Stimulated activated CD8-positive, alpha-beta memory T cell treated with anti-CD3 and anti-CD28 coated beads, Interleukin-4, amount 100 ng/mL, for 24 hours (primary cell): ENCODE measurements around the gene PYGM.
"Not testable (repeated sequence)": the region's sequence is repeated elsewhere in the genome, so short reads cannot be mapped to it uniquely, and the experiment has no call there.

ENCODE experiments used
- DNase-seq: peaks from one replicate; pipeline ENCODE4 v3.0.0-alpha.2; 2020; ENCODE audit warnings: low read depth

The PYGM gene

DNA sequence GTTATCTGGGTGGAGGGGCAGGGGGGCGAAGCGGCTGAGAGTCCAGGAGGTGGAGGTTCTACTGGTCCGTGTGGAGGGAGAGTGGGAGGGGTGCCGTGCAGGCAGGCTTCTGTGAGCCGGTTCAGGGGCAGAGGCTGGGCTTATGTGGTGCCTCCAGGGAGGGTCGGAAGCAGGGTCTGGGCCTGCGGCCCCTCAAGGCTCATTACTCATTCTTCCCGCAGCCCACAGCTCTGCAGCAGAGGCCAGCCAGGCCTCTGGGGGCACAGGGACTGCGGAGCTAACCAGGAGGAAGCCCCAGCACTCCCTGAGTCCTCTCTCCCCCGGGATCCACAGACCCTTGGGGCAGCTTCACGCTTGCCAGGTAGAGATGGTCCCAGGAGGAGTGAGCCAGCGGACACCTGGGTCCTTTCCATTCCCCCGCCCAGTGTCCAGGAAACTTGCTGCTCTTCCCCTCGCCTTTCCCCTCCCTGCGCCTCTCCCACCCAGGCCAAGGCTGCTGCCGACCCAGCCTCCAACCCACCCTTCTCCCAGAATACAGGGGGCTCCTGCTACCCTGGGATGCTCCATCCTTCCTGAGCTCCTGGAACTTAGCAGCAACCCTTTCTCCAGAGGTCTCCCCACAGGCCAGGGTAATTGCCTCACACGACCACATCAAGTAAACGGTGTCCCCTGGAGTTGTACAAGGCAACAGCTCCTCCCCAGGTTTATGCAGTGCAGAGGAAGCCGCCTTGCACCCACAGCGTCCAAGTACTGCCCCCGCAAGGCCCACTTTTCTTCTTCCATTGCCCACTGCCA lies 43.1 kb downstream of the PYGM start:
- DNase-seq = no peak

DNA sequence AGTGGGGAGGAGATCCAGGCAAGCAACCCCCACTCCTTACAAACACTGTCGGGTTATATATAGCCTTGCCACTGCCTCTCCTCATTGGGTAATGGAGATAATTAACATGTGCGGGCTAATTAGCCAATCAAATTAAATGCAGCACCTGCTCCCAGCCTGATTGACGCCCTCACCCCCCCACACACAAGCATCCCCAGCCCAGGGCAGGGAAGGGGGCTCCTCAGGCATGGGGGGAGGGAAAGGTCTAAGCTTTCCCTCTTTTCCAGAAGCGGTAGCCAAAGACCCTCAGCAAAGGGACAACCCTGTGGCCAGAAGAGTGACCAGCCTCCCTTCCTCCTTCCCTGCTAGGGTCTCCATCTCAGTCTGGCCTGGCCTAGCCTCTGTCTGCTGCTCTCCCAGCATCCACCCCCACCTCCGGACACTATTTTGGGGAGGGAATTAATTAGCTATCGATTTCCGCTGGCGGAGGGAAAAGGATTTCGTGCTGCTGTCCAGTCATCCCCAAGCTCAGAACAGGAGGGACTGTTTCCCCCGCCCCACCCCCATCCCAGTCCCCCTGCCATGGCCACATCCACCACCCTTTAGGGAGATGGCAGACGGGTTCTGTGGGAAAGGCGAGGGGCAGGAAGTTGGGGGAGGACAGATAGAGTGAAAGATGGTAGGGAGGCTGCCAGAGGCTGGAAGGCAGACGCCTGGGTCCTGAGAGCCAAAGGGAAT lies 43.9 kb downstream of the PYGM start:
- DNase-seq = no peak

DNA sequence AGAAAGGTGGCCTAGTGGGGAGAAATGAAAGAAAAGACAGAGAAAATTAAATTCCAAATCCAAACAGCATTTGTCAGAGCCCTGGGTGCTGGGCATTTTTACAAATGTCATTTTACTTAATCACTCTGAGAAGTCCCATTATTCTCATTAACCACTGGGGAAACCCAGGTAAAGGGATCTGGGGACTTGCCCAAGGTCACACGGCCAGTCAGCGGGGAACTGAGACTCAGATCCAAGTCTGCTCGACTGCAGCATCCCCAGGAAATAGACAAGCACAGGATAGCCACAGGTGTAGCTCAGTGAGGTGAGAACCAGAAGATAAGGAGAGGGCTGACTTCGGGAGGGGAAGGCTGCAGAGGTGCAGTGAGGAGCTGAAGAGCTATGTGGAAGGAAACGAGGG lies 44.7 kb downstream of the PYGM start:
- no peak for DNase-seq

DNA sequence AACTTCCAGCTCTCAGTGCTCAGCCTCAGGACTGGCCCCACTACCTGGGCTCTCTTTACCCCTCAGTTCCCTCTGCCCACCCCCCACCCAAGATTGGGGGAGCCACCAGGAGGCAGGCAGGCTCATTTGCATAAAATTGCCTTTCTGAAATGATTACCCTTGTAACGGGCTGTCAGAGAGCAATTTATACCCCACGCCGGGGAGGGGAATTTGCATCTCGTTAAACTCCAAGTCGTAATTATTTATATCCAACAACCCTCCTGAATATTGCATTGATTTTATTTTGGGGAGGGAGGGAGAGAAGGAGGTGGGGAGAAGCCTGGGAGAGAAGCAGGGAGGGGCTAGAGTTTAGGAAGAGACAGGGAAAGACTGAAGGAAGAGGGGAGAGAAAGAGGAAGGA lies 45.1 kb downstream of the PYGM start:
- DNase-seq = no peak

DNA sequence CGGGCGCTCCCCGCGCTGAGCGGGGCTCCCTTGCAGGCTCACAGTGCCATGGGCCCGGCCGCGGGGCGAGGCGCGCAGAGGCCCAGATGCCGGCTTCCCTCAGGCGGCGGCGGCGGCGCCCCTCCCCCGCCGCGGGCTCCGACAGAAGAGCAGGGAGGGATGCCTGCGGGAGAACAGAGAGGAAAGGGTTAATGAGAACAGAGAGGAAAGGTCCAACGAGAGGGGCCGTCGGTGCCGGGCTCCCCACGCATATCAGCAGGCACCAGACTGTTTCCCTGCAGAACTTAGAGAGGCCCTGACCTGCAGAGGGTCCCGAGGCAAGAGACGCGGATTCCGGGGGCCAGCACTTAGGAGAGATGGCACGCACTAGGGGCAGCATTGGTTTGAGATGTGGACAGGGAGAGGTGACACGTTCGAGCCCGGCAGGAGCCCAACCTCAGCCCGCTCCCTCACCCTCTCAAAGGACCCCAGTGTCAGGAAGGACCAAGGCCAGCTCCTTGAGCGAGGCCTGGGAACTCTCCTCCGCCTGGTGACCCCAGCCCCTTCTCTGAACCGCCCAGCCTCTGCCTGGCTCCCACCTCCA lies 45.9 kb downstream of the PYGM start:
- DNase-seq = no peak

DNA sequence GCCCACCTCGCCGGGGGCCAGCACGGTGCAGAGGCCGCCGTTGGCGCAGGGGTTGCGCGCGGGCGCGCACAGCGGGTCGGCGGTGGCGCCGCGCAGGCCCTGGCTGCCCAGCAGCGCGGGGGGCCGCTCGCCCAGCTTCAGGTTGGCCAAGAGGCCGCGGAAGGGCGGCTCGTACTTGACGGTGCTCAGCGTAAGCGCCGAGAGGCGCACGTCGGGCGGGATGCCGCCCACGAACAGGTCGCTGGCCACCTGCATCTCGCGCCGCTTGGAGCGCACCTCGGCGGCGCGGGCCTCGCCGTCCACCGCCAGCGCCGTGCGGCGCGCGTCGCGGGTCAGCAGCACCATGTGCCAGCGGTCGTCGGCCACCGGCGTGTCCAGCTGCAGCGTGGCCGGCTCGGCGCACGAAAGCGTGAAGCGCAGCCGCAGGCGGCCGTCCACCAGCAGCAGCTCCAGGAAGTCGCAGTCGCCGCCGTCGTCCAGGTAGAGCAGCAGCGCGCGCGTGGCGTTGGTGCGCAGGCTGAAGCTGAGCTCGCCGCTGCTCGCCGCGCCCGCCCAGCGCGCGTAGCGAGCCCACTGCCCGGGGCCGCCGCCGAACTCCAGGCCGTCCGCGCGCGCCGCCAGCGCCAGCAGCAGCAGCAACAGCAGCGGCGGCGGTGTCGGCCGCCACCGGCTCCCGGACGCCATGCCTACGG lies 46.6 kb downstream of the PYGM start:
- no peak for DNase-seq

DNA sequence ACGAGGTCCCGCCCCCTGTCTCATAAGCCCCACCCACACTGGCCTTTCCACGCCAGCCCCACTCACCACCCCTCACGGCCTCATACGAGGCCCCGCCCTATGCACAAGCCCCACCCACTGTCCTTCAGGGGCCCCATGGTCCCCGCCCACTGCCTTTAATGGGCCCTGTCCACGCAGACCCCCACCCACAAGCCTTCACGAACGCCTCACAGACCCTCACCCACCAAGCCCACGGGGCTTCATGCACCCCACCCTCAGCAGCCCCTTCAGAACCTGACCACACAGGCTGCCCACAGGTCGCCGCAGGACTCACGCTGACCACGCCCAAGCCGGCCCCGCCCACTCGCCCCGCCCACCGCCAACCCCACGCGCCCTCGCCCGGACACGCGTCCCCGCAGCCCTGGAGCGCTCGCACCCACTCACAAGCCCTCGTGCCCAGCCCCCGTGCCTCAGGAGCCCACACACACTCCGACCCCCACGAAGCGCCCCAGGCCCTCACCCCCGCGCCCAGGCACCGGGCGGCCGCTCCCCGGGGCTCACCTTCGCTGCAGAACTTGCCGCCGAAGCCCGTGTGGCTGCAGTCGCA lies 47.3 kb downstream of the PYGM start:
- DNase-seq = no peak

DNA sequence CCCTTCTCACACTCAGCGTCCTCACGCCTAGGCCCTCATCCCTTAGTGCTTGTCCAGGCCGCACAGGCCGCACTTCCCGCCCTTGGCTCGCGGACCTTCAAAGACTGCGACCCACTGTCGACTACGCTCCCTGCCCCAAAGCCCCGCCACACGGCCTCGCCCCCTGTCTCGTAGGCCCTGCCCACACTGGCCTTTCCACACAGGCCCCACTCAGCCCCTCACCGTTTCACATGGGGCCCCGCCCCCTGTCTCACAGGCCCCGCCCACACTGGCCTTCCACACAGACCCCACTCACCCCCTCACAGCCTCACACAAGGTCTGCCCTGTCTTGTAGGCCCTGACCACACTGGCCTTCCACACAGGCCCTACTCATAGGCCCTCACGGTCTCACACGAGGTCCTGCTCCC lies 47.8 kb downstream of the PYGM start:
- no peak for DNase-seq

DNA sequence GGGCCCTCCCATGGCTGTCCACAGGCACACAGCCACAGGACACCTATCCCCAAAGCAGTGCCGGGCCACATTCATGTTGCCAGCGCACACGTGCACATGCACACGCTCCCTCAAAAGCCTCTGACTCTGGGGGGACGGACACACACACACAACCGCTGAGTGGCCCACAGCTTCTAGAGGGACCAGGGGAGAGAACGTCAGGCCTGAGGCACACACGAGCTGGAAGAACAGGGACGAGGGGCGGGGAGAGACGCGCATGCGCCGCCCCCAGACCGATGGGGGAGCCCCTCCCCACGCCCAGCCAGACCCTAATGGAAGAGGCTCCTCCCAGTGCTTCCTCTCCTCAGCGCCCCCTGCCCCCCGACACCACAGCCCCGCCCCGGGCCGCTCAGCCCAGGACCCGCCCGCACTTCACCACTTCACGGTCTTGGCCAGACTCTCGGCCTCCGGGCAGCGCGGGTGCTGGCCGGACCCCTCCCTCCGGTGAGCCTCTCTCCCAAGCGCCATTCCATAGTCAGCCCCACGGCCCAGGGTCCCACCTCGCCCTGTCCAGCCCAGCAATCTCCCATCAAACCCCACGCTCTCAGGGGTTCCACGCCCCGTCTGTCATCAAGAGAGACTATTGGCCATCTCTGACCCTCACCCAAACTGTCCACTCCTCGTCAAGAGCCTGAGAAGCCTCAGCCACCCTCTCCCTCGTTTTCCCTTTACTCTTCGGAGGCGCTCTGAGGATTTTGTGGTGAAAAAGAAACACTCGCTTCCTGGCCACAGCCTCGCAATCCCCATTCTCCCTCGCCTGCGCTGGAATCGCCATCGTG lies 48.4 kb downstream of the PYGM start:
- no peak for DNase-seq

DNA sequence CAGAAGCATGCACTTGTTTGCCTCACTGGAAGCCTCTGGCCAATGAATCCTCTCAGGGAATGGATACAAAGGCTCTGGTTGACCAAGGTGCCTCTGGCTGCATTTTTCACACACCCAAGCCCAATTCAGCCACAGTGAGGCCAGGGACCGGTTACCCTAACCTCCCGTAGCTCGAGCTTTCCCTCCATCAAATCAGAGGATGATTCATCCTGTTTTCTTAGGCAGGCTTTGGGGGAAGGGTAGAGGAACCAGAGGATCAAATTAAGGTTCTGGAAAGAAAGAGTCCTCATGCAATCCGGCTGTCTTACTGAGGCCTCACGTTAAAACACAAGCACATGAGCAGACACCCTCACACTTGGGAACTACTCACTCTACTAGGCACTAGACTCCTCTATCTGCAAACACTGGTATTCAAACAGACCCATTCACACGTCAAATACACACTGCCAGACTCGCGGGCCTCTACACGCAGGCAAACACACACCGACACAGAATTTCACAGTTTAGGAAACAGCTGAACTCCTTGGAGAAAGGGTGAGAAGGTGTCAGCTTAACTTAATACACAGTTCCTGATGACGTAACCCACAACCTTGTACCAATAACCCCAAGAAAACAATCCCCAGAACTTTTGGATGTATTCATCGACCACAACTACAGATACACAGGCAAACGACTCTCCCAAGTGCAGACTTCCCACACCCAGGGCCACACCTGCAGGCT lies 49.2 kb downstream of the PYGM start:
- DNase-seq = no peak

DNA sequence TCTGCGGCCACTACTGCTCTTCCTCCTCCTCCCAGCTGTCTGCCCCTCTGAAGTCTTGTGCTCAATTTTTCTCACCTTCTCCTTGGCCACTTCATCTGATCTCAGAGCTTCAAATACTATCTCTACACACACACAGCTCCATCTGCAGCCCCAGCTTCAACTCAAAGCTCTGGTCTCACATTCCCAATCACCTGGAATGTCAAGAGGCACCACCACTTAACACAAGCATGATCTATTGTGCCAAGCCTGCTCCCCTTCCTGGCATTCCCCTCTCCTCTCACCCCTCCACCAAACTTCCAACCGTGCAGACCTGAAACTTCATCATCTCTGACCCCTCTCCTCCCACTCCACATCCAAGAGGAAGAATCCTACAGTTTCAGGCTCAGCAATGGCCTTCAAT lies 54.3 kb downstream of the PYGM start:
- DNase-seq = no peak

DNA sequence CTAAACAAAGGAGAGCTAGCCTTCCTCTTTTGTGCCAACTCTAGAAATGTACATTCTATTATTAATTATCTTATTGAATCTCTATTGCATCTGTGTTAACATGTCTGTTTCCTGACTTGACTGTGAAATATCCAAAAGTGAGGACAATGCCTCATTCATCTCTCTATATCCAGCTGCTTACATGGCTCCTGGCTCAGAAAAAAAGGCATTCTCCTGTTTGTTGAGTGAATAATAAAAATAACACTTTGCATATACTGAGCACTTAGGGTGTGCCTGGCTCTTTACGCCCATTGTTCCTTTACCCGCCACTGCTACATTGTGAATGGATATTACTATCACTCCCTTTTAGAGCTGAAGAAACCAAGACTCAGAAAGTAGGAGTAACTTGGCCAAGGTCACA lies 56.7 kb downstream of the PYGM start:
- no peak for DNase-seq

DNA sequence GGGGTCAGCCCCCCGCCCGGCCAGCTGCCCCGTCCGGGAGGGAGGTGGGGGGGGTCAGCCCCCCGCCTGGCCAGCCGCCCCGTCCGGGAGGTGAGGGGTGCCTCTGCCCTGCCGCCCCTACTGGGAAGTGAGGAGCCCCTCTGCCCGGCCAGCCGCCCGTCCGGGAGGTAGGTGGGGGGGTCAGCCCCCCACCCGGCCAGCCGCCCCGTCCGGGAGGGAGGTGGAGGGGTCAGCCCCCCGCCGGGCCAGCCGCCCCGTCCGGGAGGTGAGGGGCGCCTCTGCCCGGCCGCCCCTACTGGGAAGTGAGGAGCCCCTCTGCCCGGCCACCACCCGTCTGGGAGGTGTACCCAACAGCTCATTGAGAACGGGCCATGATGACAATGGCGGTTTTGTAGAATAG lies 57.8 kb downstream of the PYGM start:
- DNase-seq = not testable (repeated sequence)

DNA sequence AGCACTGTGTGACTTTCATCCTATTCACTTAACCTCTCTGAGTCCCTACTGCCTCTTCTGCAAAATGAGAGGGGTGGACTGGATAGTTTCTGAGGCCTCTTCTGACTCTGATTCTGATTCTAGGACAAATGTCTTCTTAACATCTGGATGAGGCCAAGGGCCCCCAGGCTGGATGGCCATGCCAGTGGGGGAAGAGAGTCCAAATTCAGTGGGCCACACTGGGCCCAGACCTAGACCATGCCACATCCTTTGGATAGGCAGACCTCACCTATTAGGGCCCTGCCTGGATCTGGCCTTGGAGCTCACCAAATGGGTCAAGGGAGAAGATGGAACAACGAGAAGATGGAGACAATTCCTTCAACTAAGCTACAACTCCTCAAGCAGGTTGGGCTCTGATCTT lies 61.3 kb downstream of the PYGM start:
- no peak for DNase-seq

DNA sequence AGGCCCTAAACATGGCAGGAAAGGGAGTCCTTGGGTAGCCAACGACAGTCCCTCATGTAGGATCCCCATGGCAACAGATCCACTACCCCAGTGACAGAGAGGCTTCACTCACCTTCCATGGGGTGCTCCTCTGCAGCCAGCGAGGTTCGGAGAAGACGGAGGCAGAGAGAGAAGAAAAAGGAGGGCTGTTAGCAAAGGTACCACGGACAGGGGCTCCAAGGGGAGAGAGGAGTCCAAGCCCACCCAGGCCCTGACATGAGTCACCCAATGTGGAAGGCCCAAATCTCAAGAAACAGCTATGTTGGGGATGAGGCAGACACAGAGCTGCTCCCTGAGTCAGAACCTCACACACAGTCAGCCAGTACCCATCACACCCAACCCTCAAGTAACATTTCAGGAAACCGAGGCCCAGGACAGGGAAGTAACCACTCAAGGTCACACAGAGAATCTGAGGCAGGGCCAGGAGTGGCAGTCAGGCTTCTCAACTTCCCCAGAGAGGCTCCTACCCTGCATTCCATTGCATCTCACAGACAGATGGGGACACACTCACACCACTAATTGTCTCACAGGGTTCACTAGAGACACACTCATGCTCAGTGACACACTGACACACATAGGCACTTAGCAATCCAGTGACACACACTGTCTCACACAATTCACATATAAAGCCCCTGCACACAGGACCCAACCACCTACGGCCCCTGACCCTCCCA lies 62.0 kb downstream of the PYGM start:
- no peak for DNase-seq
